Left ventricle myocardium inferior (tissue), 1 donor: ENCODE measurements around the gene PDSS1. TPM values are rescaled to one million over a fixed set of nuclear protein-coding genes. Genes with fewer than 3 reads are reported as not detected.

ENCODE experiments used
- DNase-seq: peaks from one replicate; pipeline ENCODE4 v3.0.0-alpha.2; 2020
- H3K27ac ChIP-seq: fragments of 200-600 bp; replicated peaks from 2 replicates; pipeline ENCODE4 v1.8.0; 2021
- H3K27me3 ChIP-seq: fragments of 200-600 bp; 2 replicates; pipeline ENCODE4 v1.8.0; 2021; ENCODE audit warnings: low read depth
- H3K36me3 ChIP-seq: fragments of 200-600 bp; 2 replicates; pipeline ENCODE4 v1.8.0; 2021
- H3K4me1 ChIP-seq: fragments of 200-600 bp; 2 replicates; pipeline ENCODE4 v1.8.0; 2021
- H3K4me3 ChIP-seq: fragments of 200-600 bp; 2 replicates; pipeline ENCODE4 v1.8.0; 2021; ENCODE audit warnings: mild to moderate bottlenecking, moderate library complexity
- H3K9me3 ChIP-seq: fragments of 200-600 bp; replicated peaks from 2 replicates; pipeline ENCODE4 v1.8.0; 2021
- intact Hi-C: fragments of 100-400 bp; cut with micrococcal nuclease; formaldehyde crosslinking; loops from one replicate; pipeline ENCODE4 v1.11.0; 2022
- total RNA-seq: library from RNA; stranded (reverse); fragmentation: NEBNext Ultra II Directional; extraction: Animal tissue kit (Norgen Biotek cat#: 25700); gene quantifications from one replicate; pipeline ENCODE4 v1.2.1, GENCODE V29; 2021
- TF ChIP-seq, protein P1 (sequence below): fragments of 200-600 bp; IDR thresholded peaks from 2 replicates; pipeline ENCODE4 v1.8.0; 2021; ENCODE audit warnings: antibody characterized with exemption, mild to moderate bottlenecking, borderline replicate concordance
- donor health status: DM: no; HTN: yes; CAD: no; lungs with severe emphysema.

PDSS1 gene
- total RNA-seq, 1 donor from 2014 or later = 4.2 TPM

DNA sequence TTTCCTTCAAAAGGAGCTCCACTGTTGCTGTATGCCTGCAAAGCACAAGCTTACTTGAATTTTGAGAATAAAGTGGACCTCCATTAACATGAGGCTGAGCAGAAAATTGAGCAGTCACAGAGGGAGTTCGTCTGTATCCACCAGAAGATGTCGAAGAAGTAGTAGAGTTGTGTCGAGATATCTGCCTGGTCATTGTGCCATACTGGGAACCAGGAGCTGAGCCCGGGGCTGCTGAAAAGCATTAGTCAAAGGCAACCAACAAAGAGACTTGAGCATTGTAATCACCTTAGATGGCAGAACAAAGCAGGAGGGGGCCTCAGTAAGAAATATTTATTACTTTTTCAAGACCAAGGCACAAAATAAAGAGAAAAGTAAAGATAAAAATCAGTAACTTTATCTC is 61.5 kb downstream of the PDSS1 start:
- Histone ChIP-seq H3K4me3 (no peak overlapping the region), H3K27me3 (no peaks in the 10 kb centered on the region), H3K4me1 (no peaks in the 10 kb centered on the region), H3K27ac (no peak overlapping the region), H3K9me3 (no peaks in the 10 kb centered on the region), H3K36me3 (peaks cover 29% of the 10 kb centered on the region)
- intact Hi-C loops = no loop called here
- TF ChIP-seq, protein P1, sequence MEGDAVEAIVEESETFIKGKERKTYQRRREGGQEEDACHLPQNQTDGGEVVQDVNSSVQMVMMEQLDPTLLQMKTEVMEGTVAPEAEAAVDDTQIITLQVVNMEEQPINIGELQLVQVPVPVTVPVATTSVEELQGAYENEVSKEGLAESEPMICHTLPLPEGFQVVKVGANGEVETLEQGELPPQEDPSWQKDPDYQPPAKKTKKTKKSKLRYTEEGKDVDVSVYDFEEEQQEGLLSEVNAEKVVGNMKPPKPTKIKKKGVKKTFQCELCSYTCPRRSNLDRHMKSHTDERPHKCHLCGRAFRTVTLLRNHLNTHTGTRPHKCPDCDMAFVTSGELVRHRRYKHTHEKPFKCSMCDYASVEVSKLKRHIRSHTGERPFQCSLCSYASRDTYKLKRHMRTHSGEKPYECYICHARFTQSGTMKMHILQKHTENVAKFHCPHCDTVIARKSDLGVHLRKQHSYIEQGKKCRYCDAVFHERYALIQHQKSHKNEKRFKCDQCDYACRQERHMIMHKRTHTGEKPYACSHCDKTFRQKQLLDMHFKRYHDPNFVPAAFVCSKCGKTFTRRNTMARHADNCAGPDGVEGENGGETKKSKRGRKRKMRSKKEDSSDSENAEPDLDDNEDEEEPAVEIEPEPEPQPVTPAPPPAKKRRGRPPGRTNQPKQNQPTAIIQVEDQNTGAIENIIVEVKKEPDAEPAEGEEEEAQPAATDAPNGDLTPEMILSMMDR = no peak
- DNase-seq = no peak

DNA sequence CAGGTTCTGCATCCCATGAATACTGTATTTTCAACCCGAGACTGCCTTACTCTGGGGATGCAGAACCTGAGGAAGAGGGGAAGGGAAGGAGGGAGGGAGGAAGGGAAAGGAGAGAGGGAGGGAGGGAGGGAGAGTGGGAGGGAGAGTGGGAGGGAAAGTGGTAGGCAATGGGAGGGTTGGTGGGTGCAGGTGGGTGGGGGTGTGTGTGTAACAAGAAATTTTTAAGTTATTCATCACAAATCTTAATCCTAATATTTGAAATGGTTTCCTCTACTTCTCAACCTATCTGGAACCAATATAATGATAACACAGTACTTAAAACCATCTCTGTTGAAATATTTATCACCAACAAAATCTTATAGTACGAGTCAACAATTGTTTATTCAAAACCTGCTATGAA is 68.0 kb downstream of the PDSS1 start:
- no peak overlapping the region for H3K27ac ChIP-seq
- no peaks in the 10 kb centered on the region for H3K4me1 ChIP-seq
- peaks cover 41% of the 10 kb centered on the region for H3K36me3 ChIP-seq
- TF ChIP-seq, protein P1 = no peak
- intact Hi-C loops = loop anchor here (10.0 kb wide), 1 partner anchor 49 kb away; no protein-coding TSS in a partner anchor
- H3K27me3 ChIP-seq = no peaks in the 10 kb centered on the region
- no peak for DNase-seq
- no peaks in the 10 kb centered on the region for H3K9me3 ChIP-seq
- H3K4me3 ChIP-seq = no peak overlapping the region

DNA sequence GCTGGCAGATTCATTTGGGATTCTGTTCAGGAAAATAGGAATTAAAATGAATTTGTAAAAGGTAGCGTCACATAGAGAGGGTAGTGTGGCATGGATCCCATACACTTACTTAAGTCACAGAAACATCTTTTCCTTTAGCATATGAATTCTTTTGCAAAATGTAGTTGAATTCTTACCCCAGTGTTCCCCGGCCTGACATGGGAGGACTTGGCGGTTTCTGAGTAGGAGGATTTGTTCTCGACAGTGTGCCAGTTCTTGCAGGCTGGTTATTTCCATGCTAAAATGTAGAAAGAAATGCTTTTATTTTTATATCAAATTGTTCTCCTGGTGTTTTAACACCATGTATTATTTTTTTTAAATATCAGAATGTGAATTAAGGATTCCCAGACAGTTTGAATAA is 72.6 kb downstream of the PDSS1 start:
- Histone ChIP-seq H3K9me3 (no peaks in the 10 kb centered on the region), H3K4me3 (no peak overlapping the region), H3K36me3 (peaks cover 23% of the 10 kb centered on the region), H3K4me1 (no peaks in the 10 kb centered on the region), H3K27ac (no peak overlapping the region), H3K27me3 (no peaks in the 10 kb centered on the region)
- intact Hi-C loops = no loop called here
- DNase-seq = no peak
- TF ChIP-seq, protein P1 = no peak

DNA sequence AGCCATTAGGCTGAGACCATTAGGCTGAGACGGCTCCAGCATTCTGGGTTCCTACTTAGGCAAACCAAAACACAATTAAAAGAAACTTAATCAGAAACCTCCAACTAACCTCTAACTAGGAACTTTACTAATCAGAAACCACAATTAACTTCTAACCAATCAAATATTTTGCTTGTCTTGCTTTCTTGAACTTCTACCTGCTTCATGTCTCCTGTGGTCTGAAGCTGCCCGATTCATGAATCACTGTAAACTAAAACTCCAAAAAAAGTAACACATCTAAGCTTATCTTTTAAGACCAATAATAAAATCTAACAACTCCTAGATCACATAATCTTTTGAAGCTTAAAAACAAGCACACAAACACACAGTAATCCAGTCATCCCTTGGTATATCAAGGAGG is 76.1 kb downstream of the PDSS1 start:
- TF ChIP-seq, protein P1 = no peak
- H3K4me3 ChIP-seq = no peak overlapping the region
- no peak for DNase-seq
- H3K27ac ChIP-seq = no peak overlapping the region
- intact Hi-C loops = no loop called here
- H3K9me3 ChIP-seq = no peaks in the 10 kb centered on the region
- peaks cover 7% of the 10 kb centered on the region for H3K36me3 ChIP-seq
- H3K27me3 ChIP-seq = no peaks in the 10 kb centered on the region
- no peaks in the 10 kb centered on the region for H3K4me1 ChIP-seq

DNA sequence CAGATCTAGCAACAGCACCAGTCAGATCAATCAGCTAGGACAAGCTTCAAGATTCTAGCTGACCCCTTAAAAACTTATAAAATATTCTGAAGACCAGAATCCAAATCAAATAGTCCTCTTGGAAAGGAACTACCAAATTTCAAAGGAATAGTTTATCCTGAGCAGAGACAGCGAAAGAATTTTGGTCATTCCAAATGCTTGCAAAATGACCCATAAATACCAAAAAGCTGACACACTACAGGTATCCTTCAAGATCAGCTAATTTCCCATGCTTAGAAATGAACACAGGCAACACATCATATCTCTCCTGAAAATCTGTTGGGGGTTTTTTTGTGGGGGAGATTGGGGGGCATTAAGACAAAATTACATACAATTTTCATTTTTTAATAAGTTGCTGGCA is 78.8 kb downstream of the PDSS1 start:
- no peak overlapping the region for H3K27ac ChIP-seq
- no peaks in the 10 kb centered on the region for H3K27me3 ChIP-seq
- no peak for DNase-seq
- no peak overlapping the region for H3K4me3 ChIP-seq
- H3K9me3 ChIP-seq = no peaks in the 10 kb centered on the region
- intact Hi-C loops = no loop called here
- TF ChIP-seq, protein P1 = no peak
- no peaks in the 10 kb centered on the region for H3K36me3 ChIP-seq
- H3K4me1 ChIP-seq = peaks cover 20% of the 10 kb centered on the region

DNA sequence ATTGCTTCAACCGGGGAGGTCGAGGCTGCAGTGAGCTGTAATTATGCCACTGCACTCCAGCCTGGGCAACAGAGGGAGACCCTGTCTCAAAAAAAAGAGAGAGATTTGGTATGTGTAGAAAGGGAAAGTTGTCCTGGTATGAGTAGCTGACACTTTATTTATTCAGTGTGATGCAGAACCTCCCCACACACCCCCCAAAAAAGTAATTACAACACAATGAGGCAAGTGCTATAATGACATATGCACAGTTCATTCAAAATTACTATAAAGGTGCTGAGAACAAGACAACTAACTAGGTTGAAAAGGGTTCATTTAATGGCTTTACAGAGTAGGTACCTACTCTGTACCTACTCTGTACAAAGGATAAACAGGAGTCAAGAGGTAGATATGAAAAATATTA is 80.2 kb downstream of the PDSS1 start:
- intact Hi-C loops = no loop called here
- Histone ChIP-seq H3K4me1 (peaks cover 35% of the 10 kb centered on the region), H3K9me3 (no peaks in the 10 kb centered on the region), H3K27me3 (no peaks in the 10 kb centered on the region), H3K4me3 (no peak overlapping the region), H3K27ac (no peak overlapping the region), H3K36me3 (no peaks in the 10 kb centered on the region)
- no peak for DNase-seq
- TF ChIP-seq, protein P1 = no peak
